H9 (cell line): ENCODE data around the gene TMEM200C. TPM values are rescaled to one million over a fixed set of nuclear protein-coding genes. Genes with fewer than 3 reads are reported as not detected.
A peak's percentile ranks its signal among the peaks of the same experiment; 100 is the strongest.

ENCODE experiments used
- DNase-seq: peaks from one replicate; pipeline ENCODE4 v3.0.0-alpha.2; 2017
- H2AFZ ChIP-seq: one replicate; pipeline ENCODE4 v1.6.1; 2013; ENCODE audit warnings: mild to moderate bottlenecking, low read length, control low read depth, moderate library complexity
- H2AK5ac ChIP-seq: 2 replicates; pipeline ENCODE4 v1.6.1; 2013; ENCODE audit warnings: low read length, control low read depth, mixed read lengths; ENCODE audit not compliant: insufficient read length
- H2BK120ac ChIP-seq: one replicate; pipeline ENCODE4 v1.6.1; 2013; ENCODE audit warnings: low read depth, mild to moderate bottlenecking, low read length, control low read depth, inconsistent platforms; ENCODE audit not compliant: poor library complexity, severe bottlenecking
- H2BK12ac ChIP-seq: 2 replicates; pipeline ENCODE4 v1.6.1; 2013; ENCODE audit warnings: low read length, control low read depth, mixed read lengths, low read depth; ENCODE audit not compliant: insufficient read length
- H2BK15ac ChIP-seq: 2 replicates; pipeline ENCODE4 v1.6.1; 2013; ENCODE audit warnings: low read depth, low read length, control low read depth
- H2BK20ac ChIP-seq: one replicate; pipeline ENCODE4 v1.6.1; 2013; ENCODE audit warnings: low read depth, mild to moderate bottlenecking, low read length, control low read depth, inconsistent platforms; ENCODE audit not compliant: poor library complexity, severe bottlenecking
- H2BK5ac ChIP-seq: 2 replicates; pipeline ENCODE4 v1.6.1; 2013; ENCODE audit warnings: low read length, control low read depth, mixed read lengths; ENCODE audit not compliant: insufficient read length
- H3K14ac ChIP-seq: 2 replicates; pipeline ENCODE4 v1.6.1; 2013; ENCODE audit warnings: low read length, control low read depth; ENCODE audit not compliant: insufficient read depth
- H3K18ac ChIP-seq: 2 replicates; pipeline ENCODE4 v1.6.1; 2013; ENCODE audit warnings: low read depth, mild to moderate bottlenecking, mixed read lengths, low read length, control low read depth; ENCODE audit not compliant: insufficient read length
- H3K23ac ChIP-seq: 2 replicates; pipeline ENCODE4 v1.6.1; 2013; ENCODE audit warnings: low read length, control low read depth, mixed read lengths, low read depth; ENCODE audit not compliant: insufficient read length
- H3K23me2 ChIP-seq: 2 replicates; pipeline ENCODE4 v1.6.1; 2013; ENCODE audit warnings: low read depth, mild to moderate bottlenecking, mixed read lengths, low read length, control low read depth; ENCODE audit not compliant: insufficient read length, poor library complexity, severe bottlenecking
- H3K27ac ChIP-seq: 2 replicates; pipeline ENCODE4 v1.5.1; 2013; ENCODE audit warnings: low read length, control low read depth, mixed read lengths, low read depth; ENCODE audit not compliant: insufficient read length
- H3K27me3 ChIP-seq: 2 replicates; pipeline ENCODE4 v1.6.1; 2013; ENCODE audit warnings: low read length, control low read depth, inconsistent platforms; ENCODE audit not compliant: insufficient read depth
- H3K4ac ChIP-seq: 2 replicates; pipeline ENCODE4 v1.6.1; 2013; ENCODE audit warnings: low read depth, mild to moderate bottlenecking, control low read depth, inconsistent platforms, low read length, moderate library complexity
- H3K4me1 ChIP-seq: 2 replicates; pipeline ENCODE4 v1.6.1; 2013; ENCODE audit warnings: low read length, control low read depth, inconsistent platforms; ENCODE audit not compliant: insufficient read depth
- H3K4me2 ChIP-seq: 2 replicates; pipeline ENCODE4 v1.6.1; 2013; ENCODE audit warnings: low read length, control low read depth, mixed read lengths; ENCODE audit not compliant: insufficient read length, insufficient read depth
- H3K56ac ChIP-seq: 2 replicates; pipeline ENCODE4 v1.6.1; 2013; ENCODE audit warnings: low read depth, mild to moderate bottlenecking, mixed read lengths, low read length, control low read depth; ENCODE audit not compliant: insufficient read length
- H3K79me1 ChIP-seq: 2 replicates; pipeline ENCODE4 v1.6.1; 2013; ENCODE audit warnings: low read depth, mild to moderate bottlenecking, moderate library complexity, low read length, control low read depth, inconsistent platforms; ENCODE audit not compliant: insufficient read depth, poor library complexity, severe bottlenecking
- H3K79me2 ChIP-seq: 2 replicates; pipeline ENCODE4 v1.6.1; 2013; ENCODE audit warnings: low read length, control low read depth, inconsistent platforms; ENCODE audit not compliant: insufficient read depth
- H3K9ac ChIP-seq: 2 replicates; pipeline ENCODE4 v1.6.1; 2013; ENCODE audit warnings: low read length, control low read depth, mixed read lengths; ENCODE audit not compliant: insufficient read length; ENCODE audit errors: extremely low read depth
- H3K9me3 ChIP-seq: one replicate; pipeline ENCODE4 v1.6.1; 2013; ENCODE audit warnings: low read depth, low read length, inconsistent platforms; ENCODE audit not compliant: control insufficient read depth
- H3T11ph ChIP-seq: one replicate; pipeline ENCODE4 v1.6.1; 2013; ENCODE audit warnings: mild to moderate bottlenecking, low read length, control low read depth, inconsistent platforms
- H4K20me1 ChIP-seq: one replicate; pipeline ENCODE4 v1.6.1; 2013; ENCODE audit not compliant: control insufficient read depth, insufficient read length, insufficient read depth
- H4K5ac ChIP-seq: 2 replicates; pipeline ENCODE4 v1.6.1; 2013; ENCODE audit warnings: low read depth, mild to moderate bottlenecking, mixed read lengths, low read length, control low read depth; ENCODE audit not compliant: insufficient read length
- H4K8ac ChIP-seq: replicated peaks from 2 replicates; pipeline ENCODE4 v1.6.1; 2013; ENCODE audit warnings: low read length, control low read depth, mixed read lengths, low read depth; ENCODE audit not compliant: insufficient read length
- H4K91ac ChIP-seq: 2 replicates; pipeline ENCODE4 v1.6.1; 2013; ENCODE audit warnings: low read depth, mild to moderate bottlenecking, moderate library complexity, mixed read lengths, low read length, control low read depth; ENCODE audit not compliant: insufficient read length
- H3K27ac Mint-ChIP-seq, 3 experiments: 2 replicates in 2 of 3; 3 replicates in 1 of 3; pipeline ENCODE4 v1.8.0; 2020 to 2021; ENCODE audit warnings: mixed read lengths in 3 of 3, mild to moderate bottlenecking in 1 of 3, moderate library complexity in 1 of 3
- H3K27me3 Mint-ChIP-seq: 2 replicates; pipeline ENCODE4 v1.8.0; 2021; ENCODE audit warnings: low read depth, mild to moderate bottlenecking, moderate library complexity, mixed read lengths
- H3K36me3 Mint-ChIP-seq, 3 experiments: 2 replicates in 2 of 3; 3 replicates in 1 of 3; pipeline ENCODE4 v1.8.0; 2020 to 2021; ENCODE audit warnings: low read depth in 3 of 3, mixed read lengths in 3 of 3; ENCODE audit not compliant: insufficient read depth in 1 of 3
- H3K4me1 Mint-ChIP-seq, 2 experiments: 2 replicates each; pipeline ENCODE4 v1.8.0; 2020; ENCODE audit warnings: mixed read lengths in 2 of 2
- H3K4me3 Mint-ChIP-seq, 2 experiments: 2 replicates in 1 of 2; 3 replicates in 1 of 2; pipeline ENCODE4 v1.8.0; 2020 to 2021; ENCODE audit warnings: mild to moderate bottlenecking in 2 of 2, mixed read lengths in 2 of 2, moderate library complexity in 1 of 2
- H3K9me3 Mint-ChIP-seq, 2 experiments: 2 replicates in 1 of 2; 3 replicates in 1 of 2; pipeline ENCODE4 v1.8.0; 2020; ENCODE audit warnings: mild to moderate bottlenecking in 2 of 2, mixed read lengths in 2 of 2, moderate library complexity in 1 of 2
- WGBS: extraction: QIAGEN DNeasy Blood & Tissue Kit; methylation state at CpG from one replicate; pipeline ENCODE4 v1.1.7; 2013; ENCODE audit warnings: missing lambda C conversion rate, low lambda C conversion rate, mixed read lengths; ENCODE audit not compliant: insufficient read length; ENCODE audit errors: extremely low coverage; 5-methylcytosine and 5-hydroxymethylcytosine counted together
- total RNA-seq: library from RNA; stranded (reverse); gene quantifications from 2 replicates; pipeline ENCODE4 v1.2.1, GENCODE V29; 2021
- TF ChIP-seq, protein P1 (sequence below): fragments of 200-600 bp; sonication (generic); conservative IDR thresholded peaks from 3 replicates; pipeline ENCODE4 v1.8.0; 2021; ENCODE audit warnings: antibody characterized with exemption, mild to moderate bottlenecking

The TMEM200C gene
- total RNA-seq, 1 experiment from 2014 or later, result 6.3 TPM

DNA sequence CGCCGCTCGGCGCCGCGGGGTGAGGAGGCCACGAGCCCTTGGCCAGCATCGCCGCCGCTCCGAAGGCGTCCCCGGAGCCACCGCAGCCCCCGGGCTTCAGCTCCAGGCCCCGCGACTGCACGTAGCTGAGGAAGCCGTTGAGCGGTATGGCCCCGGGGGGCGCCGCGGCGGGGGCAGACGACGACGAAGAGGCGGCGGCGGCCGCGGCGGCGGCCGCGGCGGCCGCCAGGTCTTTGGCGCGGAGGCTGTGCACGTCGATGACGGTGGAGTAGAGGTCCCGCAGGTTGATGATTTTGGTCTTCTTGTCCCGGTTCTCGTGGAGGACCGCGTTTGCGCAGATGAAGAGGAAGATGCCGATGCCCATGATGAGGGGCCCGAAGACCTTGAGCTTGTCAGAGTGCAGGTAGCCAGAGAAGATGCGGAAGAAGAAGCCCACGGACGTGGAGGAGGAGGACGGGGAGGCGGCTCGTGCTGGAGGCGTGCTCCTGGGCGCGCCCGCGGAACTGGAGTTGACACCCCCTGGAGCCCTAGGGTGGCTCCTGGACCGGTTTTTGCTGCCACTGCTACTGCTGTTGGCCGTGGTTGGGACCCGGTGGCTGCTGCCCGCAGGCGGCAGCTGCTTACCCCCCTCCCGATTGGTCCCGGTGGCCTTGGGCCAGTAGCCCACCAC, 4.0 kb downstream of the TMEM200C start:
- peaks cover 50% of the 10 kb centered on the region for H3K27me3 Mint-ChIP-seq

More for the DNA sequence above, 4.0 kb downstream of the TMEM200C start:
- no peak overlapping the region for H4K91ac ChIP-seq
- H2BK120ac ChIP-seq, result no peak overlapping the region
- Mint-ChIP-seq H3K4me3 (peak overlapping the region; percentile 66 to 81), H3K36me3 (peaks cover 2 to 8% (median 5%) of the 10 kb centered on the region in 3 experiments; a peak in 6 of 7 replicates), H3K4me1 (peaks cover 29 to 33% of the 10 kb centered on the region in 2 experiments), H3K27ac (no peak overlapping the region), H3K9me3 (no peaks in the 10 kb centered on the region; a peak in 1 of 5 replicates)
- H3K4ac ChIP-seq, result no peak overlapping the region
- H3T11ph ChIP-seq, result no peak overlapping the region
- H2BK5ac ChIP-seq, result no peak overlapping the region
- no peak overlapping the region for H3K23ac ChIP-seq
- no peak overlapping the region for H4K5ac ChIP-seq
- H3K56ac ChIP-seq, result no peak overlapping the region
- H3K27me3 ChIP-seq, result peaks cover 2% of the 10 kb centered on the region; the same call in 1 of the 2 replicates
- H2BK20ac ChIP-seq, result no peak overlapping the region
- peak overlapping the region; percentile 71 for H3K4me2 ChIP-seq
- no peak overlapping the region for H2AFZ ChIP-seq
- H3K9ac ChIP-seq, result no peak overlapping the region
- peak; percentile 31 for DNase-seq
- no peak overlapping the region for H4K8ac ChIP-seq
- no peak overlapping the region for H2BK12ac ChIP-seq
- H3K18ac ChIP-seq, result no peak overlapping the region
- no peak overlapping the region for H2AK5ac ChIP-seq
- H3K79me1 ChIP-seq, result no peaks in the 10 kb centered on the region
- no peaks in the 10 kb centered on the region for H3K4me1 ChIP-seq
- H4K20me1 ChIP-seq, result no peaks in the 10 kb centered on the region
- WGBS, result no CpG with 5 or more reads among the region's 70 CpGs
- no peaks in the 10 kb centered on the region for H3K79me2 ChIP-seq
- H2BK15ac ChIP-seq, result no peak overlapping the region
- TF ChIP-seq, protein P1, sequence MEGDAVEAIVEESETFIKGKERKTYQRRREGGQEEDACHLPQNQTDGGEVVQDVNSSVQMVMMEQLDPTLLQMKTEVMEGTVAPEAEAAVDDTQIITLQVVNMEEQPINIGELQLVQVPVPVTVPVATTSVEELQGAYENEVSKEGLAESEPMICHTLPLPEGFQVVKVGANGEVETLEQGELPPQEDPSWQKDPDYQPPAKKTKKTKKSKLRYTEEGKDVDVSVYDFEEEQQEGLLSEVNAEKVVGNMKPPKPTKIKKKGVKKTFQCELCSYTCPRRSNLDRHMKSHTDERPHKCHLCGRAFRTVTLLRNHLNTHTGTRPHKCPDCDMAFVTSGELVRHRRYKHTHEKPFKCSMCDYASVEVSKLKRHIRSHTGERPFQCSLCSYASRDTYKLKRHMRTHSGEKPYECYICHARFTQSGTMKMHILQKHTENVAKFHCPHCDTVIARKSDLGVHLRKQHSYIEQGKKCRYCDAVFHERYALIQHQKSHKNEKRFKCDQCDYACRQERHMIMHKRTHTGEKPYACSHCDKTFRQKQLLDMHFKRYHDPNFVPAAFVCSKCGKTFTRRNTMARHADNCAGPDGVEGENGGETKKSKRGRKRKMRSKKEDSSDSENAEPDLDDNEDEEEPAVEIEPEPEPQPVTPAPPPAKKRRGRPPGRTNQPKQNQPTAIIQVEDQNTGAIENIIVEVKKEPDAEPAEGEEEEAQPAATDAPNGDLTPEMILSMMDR, result no peak
- no peak overlapping the region for H3K14ac ChIP-seq
- H3K9me3 ChIP-seq, result no peaks in the 10 kb centered on the region
- no peak overlapping the region for H3K27ac ChIP-seq
- H3K23me2 ChIP-seq, result peaks cover 26% of the 10 kb centered on the region
